A673 (cell line): ENCODE measurements around the gene HCLS1.

Experiments used
- EZH2 ChIP-seq: fragments of 200-600 bp; sonication (generic); IDR thresholded peaks from 2 replicates; pipeline ENCODE4 v1.6.1; 2017; ENCODE audit warnings: borderline replicate concordance, low read depth, mild to moderate bottlenecking, mixed read lengths, antibody characterized with exemption, low read length; ENCODE audit not compliant: poor library complexity, severe bottlenecking
- TF ChIP-seq, protein P1 (sequence below): fragments of 300-800, 200-600 bp; sonication (generic); conservative IDR thresholded peaks from 2 replicates; pipeline ENCODE4 v1.5.1; 2017; ENCODE audit warnings: low read depth, mild to moderate bottlenecking, antibody characterized with exemption, low read length, moderate library complexity, mixed read lengths

DNA sequence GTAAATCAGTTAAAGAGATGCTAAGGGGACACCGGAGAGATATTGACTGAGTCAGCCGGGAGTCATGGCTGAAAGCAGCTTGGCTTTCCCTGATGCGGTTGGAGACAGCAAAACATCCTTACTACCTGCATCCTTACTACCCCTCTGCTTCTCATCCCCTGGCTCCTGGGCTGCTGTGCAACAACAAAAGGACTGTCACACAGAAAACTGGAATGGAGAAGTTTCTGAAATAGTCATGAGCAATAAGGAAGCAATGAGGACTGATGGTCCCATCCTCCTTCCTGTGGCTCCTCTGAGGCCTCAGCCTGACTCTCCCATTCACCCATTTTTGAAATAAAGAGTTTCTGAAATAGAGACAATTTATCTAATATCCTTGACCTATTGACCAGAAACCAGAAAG, 1.1 kb downstream of the HCLS1 start:
- TF ChIP-seq, protein P1, sequence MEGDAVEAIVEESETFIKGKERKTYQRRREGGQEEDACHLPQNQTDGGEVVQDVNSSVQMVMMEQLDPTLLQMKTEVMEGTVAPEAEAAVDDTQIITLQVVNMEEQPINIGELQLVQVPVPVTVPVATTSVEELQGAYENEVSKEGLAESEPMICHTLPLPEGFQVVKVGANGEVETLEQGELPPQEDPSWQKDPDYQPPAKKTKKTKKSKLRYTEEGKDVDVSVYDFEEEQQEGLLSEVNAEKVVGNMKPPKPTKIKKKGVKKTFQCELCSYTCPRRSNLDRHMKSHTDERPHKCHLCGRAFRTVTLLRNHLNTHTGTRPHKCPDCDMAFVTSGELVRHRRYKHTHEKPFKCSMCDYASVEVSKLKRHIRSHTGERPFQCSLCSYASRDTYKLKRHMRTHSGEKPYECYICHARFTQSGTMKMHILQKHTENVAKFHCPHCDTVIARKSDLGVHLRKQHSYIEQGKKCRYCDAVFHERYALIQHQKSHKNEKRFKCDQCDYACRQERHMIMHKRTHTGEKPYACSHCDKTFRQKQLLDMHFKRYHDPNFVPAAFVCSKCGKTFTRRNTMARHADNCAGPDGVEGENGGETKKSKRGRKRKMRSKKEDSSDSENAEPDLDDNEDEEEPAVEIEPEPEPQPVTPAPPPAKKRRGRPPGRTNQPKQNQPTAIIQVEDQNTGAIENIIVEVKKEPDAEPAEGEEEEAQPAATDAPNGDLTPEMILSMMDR, result no peak
- no peak for TF ChIP-seq EZH2
